K562 treated with DMSO at 1 percent for 4 hours (cell line): Measurements from ENCODE around the gene CPZ. TPM values are rescaled to one million over a fixed set of nuclear protein-coding genes. Genes with fewer than 3 reads are reported as not detected.

Experiments
- total RNA-seq: library from RNA; unstranded; fragments of 300-600 nt; gene quantifications from 2 replicates; pipeline ENCODE4 v1.2.3, GENCODE V29; 2022; ENCODE audit not compliant: insufficient read depth

Gene CPZ
- total RNA-seq = 141 and 178 TPM in 2 replicates

GRCh38 chr4:8592366-8593263 lies at the start of gene CPZ:
TSS of gene CPZ (plus strand) at chr4:8592765. CDS start at chr4:8592834, 69 bp downstream.

GRCh38 chr4:8580321-8581093 lies 12.1 kb upstream of the CPZ start, which contains the start of gene GPR78:
TSS of gene GPR78 (plus strand) at chr4:8580392. CDS start at chr4:8580983, 591 bp downstream.

Other genes starting within 250 kb of the CPZ start
- 12.2 and 13.7 TPM in 2 replicates for gene ACOX3, start 152.0 kb upstream of the CPZ start, total RNA-seq
- 10.5 and 15.6 TPM in 2 replicates for gene TRMT44, start 152.0 kb upstream of the CPZ start, total RNA-seq
- 0.40 and 0.57 TPM in 2 replicates for gene GPR78, start 12.4 kb upstream of the CPZ start, total RNA-seq